ENCODE results near the gene NREP. TPM values are rescaled to one million over a fixed set of nuclear protein-coding genes. Genes with fewer than 3 reads are reported as not detected.
A peak's percentile ranks its signal among the peaks of the same experiment; 100 is the strongest.

Gene NREP
- total and polyA plus RNA-seq, 2 donors (not counting 1 experiment from before 2014, with no cell fraction given): 56.8 to 364 TPM

DNA sequence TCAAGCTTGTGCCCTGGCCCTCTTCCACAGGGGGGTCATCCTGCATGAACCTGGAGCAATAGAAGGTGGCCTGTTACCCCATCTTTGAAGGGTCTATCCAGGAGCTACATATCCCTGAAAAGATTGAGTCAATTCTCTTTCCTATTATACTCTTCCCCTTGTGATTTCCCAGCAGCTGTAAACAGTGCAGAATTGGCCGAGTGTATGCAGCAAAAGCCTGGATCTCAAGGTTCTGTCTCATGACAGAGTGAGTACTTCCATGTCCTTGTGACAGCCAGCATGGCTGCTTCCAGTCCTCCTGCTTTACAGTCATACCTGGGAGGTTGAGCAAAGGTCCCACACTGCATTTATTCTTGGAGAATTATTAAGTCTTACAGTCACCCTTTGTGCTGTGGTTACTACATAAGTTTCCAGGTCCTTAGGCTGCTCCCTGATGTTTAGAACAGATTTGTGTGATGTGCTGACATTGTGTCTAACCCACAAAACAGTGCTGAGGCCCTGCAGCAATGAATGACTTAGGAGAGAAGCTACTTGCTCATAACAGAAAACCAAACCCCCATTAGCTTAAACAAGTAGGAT lies 67.5 kb downstream of the NREP start:
- Histone ChIP-seq H4K20me1 (ENCODE audit: control insufficient read depth, extremely low read depth, insufficient read depth, low read length) (no peaks in the 10 kb centered on the region), H3K27ac (ENCODE audit: insufficient read depth, low read length) (no peak overlapping the region), H3K9me3 (ENCODE audit: control insufficient read depth, insufficient read depth, low read depth, low read length) (no peaks in the 10 kb centered on the region), H3K4me1 (ENCODE audit: control insufficient read depth, extremely low read depth, insufficient read depth, low read length) (no peaks in the 10 kb centered on the region), H3K9ac (ENCODE audit: insufficient read depth, low read length) (no peak overlapping the region), H2AFZ (ENCODE audit: low read length) (no peak overlapping the region), H3K36me3 (ENCODE audit: control insufficient read depth, insufficient read depth, low read length) (no peaks in the 10 kb centered on the region), H3K4me3 (replicated peaks in 1 of 4; ENCODE audit: control extremely low read depth in 1 of 4, insufficient read depth in 1 of 4, low read depth in 3 of 4, low read length in 4 of 4) (no peak overlapping the region), H3K27me3 (ENCODE audit: control insufficient read depth, insufficient read depth, low read length) (no peaks in the 10 kb centered on the region), H3K4me2 (ENCODE audit: extremely low read depth, insufficient read depth, low read length) (no peak overlapping the region), H3K79me2 (ENCODE audit: control insufficient read depth, insufficient read depth, low read length) (no peaks in the 10 kb centered on the region)
- DNase-seq (ENCODE audit: low read depth in 2 of 2): no peak
- TF ChIP-seq, protein P1, sequence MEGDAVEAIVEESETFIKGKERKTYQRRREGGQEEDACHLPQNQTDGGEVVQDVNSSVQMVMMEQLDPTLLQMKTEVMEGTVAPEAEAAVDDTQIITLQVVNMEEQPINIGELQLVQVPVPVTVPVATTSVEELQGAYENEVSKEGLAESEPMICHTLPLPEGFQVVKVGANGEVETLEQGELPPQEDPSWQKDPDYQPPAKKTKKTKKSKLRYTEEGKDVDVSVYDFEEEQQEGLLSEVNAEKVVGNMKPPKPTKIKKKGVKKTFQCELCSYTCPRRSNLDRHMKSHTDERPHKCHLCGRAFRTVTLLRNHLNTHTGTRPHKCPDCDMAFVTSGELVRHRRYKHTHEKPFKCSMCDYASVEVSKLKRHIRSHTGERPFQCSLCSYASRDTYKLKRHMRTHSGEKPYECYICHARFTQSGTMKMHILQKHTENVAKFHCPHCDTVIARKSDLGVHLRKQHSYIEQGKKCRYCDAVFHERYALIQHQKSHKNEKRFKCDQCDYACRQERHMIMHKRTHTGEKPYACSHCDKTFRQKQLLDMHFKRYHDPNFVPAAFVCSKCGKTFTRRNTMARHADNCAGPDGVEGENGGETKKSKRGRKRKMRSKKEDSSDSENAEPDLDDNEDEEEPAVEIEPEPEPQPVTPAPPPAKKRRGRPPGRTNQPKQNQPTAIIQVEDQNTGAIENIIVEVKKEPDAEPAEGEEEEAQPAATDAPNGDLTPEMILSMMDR (conservative IDR thresholded peaks at IDR 0.05 in 1 of 2, IDR thresholded peaks at IDR 0.05 in 1 of 2; ENCODE audit: low read depth in 1 of 2, low read length in 2 of 2): no peak

DNA sequence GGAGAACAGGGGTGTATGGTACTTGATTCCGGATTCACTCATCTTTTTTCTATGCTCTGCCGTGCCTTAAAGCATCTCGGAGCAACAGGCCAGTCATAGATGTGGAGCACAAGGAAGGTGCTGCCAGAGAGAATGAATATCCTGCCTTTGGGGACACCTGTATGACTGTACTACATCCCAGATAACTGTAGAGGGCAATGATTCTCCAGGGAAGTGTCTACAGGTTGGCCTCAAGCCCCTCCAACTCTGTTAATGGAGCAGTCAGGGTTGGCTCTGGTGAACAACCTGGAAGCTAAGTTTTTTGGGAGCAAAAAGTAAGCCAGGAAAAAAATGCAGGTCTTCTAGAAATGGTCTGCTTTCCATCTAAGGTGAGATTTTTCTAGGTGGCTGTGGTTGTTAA lies 71.0 kb downstream of the NREP start:
- no peaks in the 10 kb centered on the region for H4K20me1 ChIP-seq (ENCODE audit: control insufficient read depth, extremely low read depth, insufficient read depth, low read length)
- DNase-seq (ENCODE audit: low read depth in 2 of 2): no peak
- H3K27me3 ChIP-seq (ENCODE audit: control insufficient read depth, insufficient read depth, low read length): no peaks in the 10 kb centered on the region
- no peaks in the 10 kb centered on the region for H3K79me2 ChIP-seq (ENCODE audit: control insufficient read depth, insufficient read depth, low read length)
- no peak for TF ChIP-seq EZH2 (IDR thresholded peaks at IDR 0.05; ENCODE audit: low read length, missing control alignments)
- TF ChIP-seq, protein P1 (conservative IDR thresholded peaks at IDR 0.05 in 1 of 2, IDR thresholded peaks at IDR 0.05 in 1 of 2; ENCODE audit: low read depth in 1 of 2, low read length in 2 of 2): peak in 1 of 2 donors; percentile 1
- H3K4me2 ChIP-seq (ENCODE audit: extremely low read depth, insufficient read depth, low read length): no peak overlapping the region
- H3K9me3 ChIP-seq (ENCODE audit: control insufficient read depth, insufficient read depth, low read depth, low read length): no peaks in the 10 kb centered on the region
- H3K9ac ChIP-seq (ENCODE audit: insufficient read depth, low read length): no peak overlapping the region
- no peaks in the 10 kb centered on the region for H3K36me3 ChIP-seq (ENCODE audit: control insufficient read depth, insufficient read depth, low read length)
- no peak overlapping the region for H3K4me3 ChIP-seq (replicated peaks in 1 of 4; ENCODE audit: control extremely low read depth in 1 of 4, insufficient read depth in 1 of 4, low read depth in 3 of 4, low read length in 4 of 4)
- peaks cover 13% of the 10 kb centered on the region for H3K4me1 ChIP-seq (ENCODE audit: control insufficient read depth, extremely low read depth, insufficient read depth, low read length)
- H2AFZ ChIP-seq (ENCODE audit: low read length): no peak overlapping the region
- H3K27ac ChIP-seq (ENCODE audit: insufficient read depth, low read length): no peak overlapping the region

DNA sequence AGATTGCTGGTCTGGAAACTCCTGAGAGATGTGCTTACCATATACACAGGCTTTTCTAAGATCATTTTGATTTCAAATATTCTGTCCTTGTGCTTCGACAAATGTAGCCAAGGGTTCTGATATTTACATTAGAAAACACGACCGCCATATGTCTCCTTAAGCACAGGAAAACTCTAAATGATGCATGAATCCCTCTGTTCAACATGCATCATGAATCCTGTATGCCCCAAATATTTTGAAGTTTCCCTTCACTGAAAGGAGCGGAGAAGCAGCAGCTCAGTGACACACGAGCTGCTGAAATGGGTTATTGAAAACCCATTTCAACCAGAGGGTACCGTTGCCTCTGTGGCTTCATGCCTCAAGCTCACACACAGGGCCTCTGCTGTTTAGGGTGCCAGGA lies 74.4 kb downstream of the NREP start:
- Histone ChIP-seq H3K27ac (ENCODE audit: insufficient read depth, low read length) (peak overlapping the region; percentile 82), H4K20me1 (ENCODE audit: control insufficient read depth, extremely low read depth, insufficient read depth, low read length) (no peaks in the 10 kb centered on the region), H3K9me3 (ENCODE audit: control insufficient read depth, insufficient read depth, low read depth, low read length) (no peaks in the 10 kb centered on the region), H3K4me3 (replicated peaks in 1 of 4; ENCODE audit: control extremely low read depth in 1 of 4, insufficient read depth in 1 of 4, low read depth in 3 of 4, low read length in 4 of 4) (no peak overlapping the region), H2AFZ (ENCODE audit: low read length) (peak overlapping the region; percentile 92), H3K9ac (ENCODE audit: insufficient read depth, low read length) (no peak overlapping the region), H3K4me1 (ENCODE audit: control insufficient read depth, extremely low read depth, insufficient read depth, low read length) (peaks cover 17% of the 10 kb centered on the region), H3K4me2 (ENCODE audit: extremely low read depth, insufficient read depth, low read length) (peak overlapping the region; percentile 91), H3K79me2 (ENCODE audit: control insufficient read depth, insufficient read depth, low read length) (no peaks in the 10 kb centered on the region), H3K27me3 (ENCODE audit: control insufficient read depth, insufficient read depth, low read length) (no peaks in the 10 kb centered on the region), H3K36me3 (ENCODE audit: control insufficient read depth, insufficient read depth, low read length) (no peaks in the 10 kb centered on the region)
- no peak for DNase-seq (ENCODE audit: low read depth in 2 of 2)
- no peak for TF ChIP-seq EZH2 (IDR thresholded peaks at IDR 0.05; ENCODE audit: low read length, missing control alignments)
